ENCODE results near the gene IQGAP2.

The IQGAP2 gene

GRCh38 chr5:76485511-76485910, 82.4 kb downstream of the IQGAP2 start:
- no peaks in the 10 kb centered on the region for H3K27me3 Mint-ChIP-seq
- no peak overlapping the region for H3K4me3 Mint-ChIP-seq
- H3K4me1 Mint-ChIP-seq: peaks cover 59% of the 10 kb centered on the region
- peaks cover 15% of the 10 kb centered on the region for H3K36me3 Mint-ChIP-seq
- no peaks in the 10 kb centered on the region for H3K9me3 Mint-ChIP-seq
- no peak overlapping the region for H3K27ac Mint-ChIP-seq

- Mint-ChIP-seq H3K4me1 (peaks cover 67% of the 10 kb centered on the region), H3K27ac (no peak overlapping the region), H3K9me3 (no peaks in the 10 kb centered on the region), H3K36me3 (peaks cover 15% of the 10 kb centered on the region), H3K27me3 (no peaks in the 10 kb centered on the region), H3K4me3 (no peak overlapping the region)
Observed at GRCh38 chr5:76487386-76487785, 84.3 kb downstream of the IQGAP2 start.

GRCh38 chr5:76487821-76488220, 84.7 kb downstream of the IQGAP2 start:
- Mint-ChIP-seq H3K27ac (no peak overlapping the region), H3K9me3 (no peaks in the 10 kb centered on the region), H3K4me3 (no peak overlapping the region), H3K27me3 (no peaks in the 10 kb centered on the region), H3K36me3 (peaks cover 15% of the 10 kb centered on the region), H3K4me1 (peaks cover 69% of the 10 kb centered on the region)

- no peak overlapping the region for H3K27ac Mint-ChIP-seq
Observed at GRCh38 chr5:76488969-76489368, 85.9 kb downstream of the IQGAP2 start.

GRCh38 chr5:76489877-76490688, 87.0 kb downstream of the IQGAP2 start:
- peaks cover 15% of the 10 kb centered on the region for H3K36me3 Mint-ChIP-seq
- H3K9me3 Mint-ChIP-seq: no peaks in the 10 kb centered on the region
- H3K27ac Mint-ChIP-seq: peak overlapping the region; percentile 52
- H3K4me1 Mint-ChIP-seq: peaks cover 72% of the 10 kb centered on the region
- no peak overlapping the region for H3K4me3 Mint-ChIP-seq
- H3K27me3 Mint-ChIP-seq: no peaks in the 10 kb centered on the region

More at GRCh38 chr5:76488969-76489368, 85.9 kb downstream of the IQGAP2 start:
- Mint-ChIP-seq H3K4me1 (peaks cover 71% of the 10 kb centered on the region), H3K27me3 (no peaks in the 10 kb centered on the region), H3K36me3 (peaks cover 14% of the 10 kb centered on the region), H3K9me3 (no peaks in the 10 kb centered on the region), H3K4me3 (no peak overlapping the region)

GRCh38 chr5:76490960-76491359, 87.9 kb downstream of the IQGAP2 start:
- Mint-ChIP-seq H3K4me3 (no peak overlapping the region), H3K4me1 (peaks cover 71% of the 10 kb centered on the region), H3K36me3 (peaks cover 11% of the 10 kb centered on the region), H3K9me3 (no peaks in the 10 kb centered on the region), H3K27ac (no peak overlapping the region), H3K27me3 (no peaks in the 10 kb centered on the region)

- Mint-ChIP-seq H3K4me1 (peaks cover 80% of the 10 kb centered on the region), H3K36me3 (peaks cover 11% of the 10 kb centered on the region), H3K4me3 (no peak overlapping the region), H3K27ac (no peak overlapping the region), H3K9me3 (no peaks in the 10 kb centered on the region), H3K27me3 (no peaks in the 10 kb centered on the region)
Observed at GRCh38 chr5:76492819-76493189, 89.7 kb downstream of the IQGAP2 start.

GRCh38 chr5:76493190-76493837, 90.2 kb downstream of the IQGAP2 start:
- Mint-ChIP-seq H3K4me1 (peaks cover 85% of the 10 kb centered on the region), H3K9me3 (no peaks in the 10 kb centered on the region), H3K36me3 (peaks cover 11% of the 10 kb centered on the region), H3K27ac (no peak overlapping the region), H3K4me3 (no peak overlapping the region), H3K27me3 (no peaks in the 10 kb centered on the region)

- H3K36me3 Mint-ChIP-seq: peaks cover 7% of the 10 kb centered on the region
- no peaks in the 10 kb centered on the region for H3K9me3 Mint-ChIP-seq
- H3K27me3 Mint-ChIP-seq: no peaks in the 10 kb centered on the region
- no peak overlapping the region for H3K4me3 Mint-ChIP-seq
- H3K4me1 Mint-ChIP-seq: peaks cover 86% of the 10 kb centered on the region
- no peak overlapping the region for H3K27ac Mint-ChIP-seq
Observed at GRCh38 chr5:76494201-76494600, 91.1 kb downstream of the IQGAP2 start.

- H3K4me3 Mint-ChIP-seq: no peak overlapping the region
- H3K36me3 Mint-ChIP-seq: peaks cover 3% of the 10 kb centered on the region
- H3K27ac Mint-ChIP-seq: no peak overlapping the region
- H3K27me3 Mint-ChIP-seq: no peaks in the 10 kb centered on the region
- peaks cover 86% of the 10 kb centered on the region for H3K4me1 Mint-ChIP-seq
- no peaks in the 10 kb centered on the region for H3K9me3 Mint-ChIP-seq
Observed at GRCh38 chr5:76495870-76496269, 92.8 kb downstream of the IQGAP2 start.

- H3K9me3 Mint-ChIP-seq: no peaks in the 10 kb centered on the region
- no peak overlapping the region for H3K4me3 Mint-ChIP-seq
- no peak overlapping the region for H3K27ac Mint-ChIP-seq
- H3K4me1 Mint-ChIP-seq: peaks cover 82% of the 10 kb centered on the region
- peaks cover 6% of the 10 kb centered on the region for H3K36me3 Mint-ChIP-seq
- no peaks in the 10 kb centered on the region for H3K27me3 Mint-ChIP-seq
Observed at GRCh38 chr5:76497065-76497460, 94.0 kb downstream of the IQGAP2 start.

- Mint-ChIP-seq H3K9me3 (no peaks in the 10 kb centered on the region), H3K27ac (no peak overlapping the region), H3K27me3 (no peaks in the 10 kb centered on the region), H3K36me3 (peaks cover 6% of the 10 kb centered on the region), H3K4me3 (no peak overlapping the region), H3K4me1 (peaks cover 73% of the 10 kb centered on the region)
Observed at GRCh38 chr5:76497986-76498717, 95.1 kb downstream of the IQGAP2 start.

GRCh38 chr5:76499507-76500161, 96.5 kb downstream of the IQGAP2 start:
- H3K27me3 Mint-ChIP-seq: no peaks in the 10 kb centered on the region
- H3K27ac Mint-ChIP-seq: no peak overlapping the region
- peaks cover 6% of the 10 kb centered on the region for H3K36me3 Mint-ChIP-seq
- H3K4me3 Mint-ChIP-seq: no peak overlapping the region
- peaks cover 71% of the 10 kb centered on the region for H3K4me1 Mint-ChIP-seq
- H3K9me3 Mint-ChIP-seq: no peaks in the 10 kb centered on the region

GRCh38 chr5:76500633-76501393, 97.7 kb downstream of the IQGAP2 start:
- Mint-ChIP-seq H3K36me3 (peaks cover 13% of the 10 kb centered on the region), H3K27ac (no peak overlapping the region), H3K4me3 (no peak overlapping the region), H3K9me3 (no peaks in the 10 kb centered on the region), H3K4me1 (peaks cover 73% of the 10 kb centered on the region), H3K27me3 (no peaks in the 10 kb centered on the region)

- Mint-ChIP-seq H3K27me3 (no peaks in the 10 kb centered on the region), H3K27ac (no peak overlapping the region), H3K4me1 (peaks cover 58% of the 10 kb centered on the region), H3K9me3 (no peaks in the 10 kb centered on the region), H3K4me3 (no peak overlapping the region), H3K36me3 (peaks cover 14% of the 10 kb centered on the region)
Observed at GRCh38 chr5:76503929-76504328, 100.8 kb downstream of the IQGAP2 start.
